ENCODE measurements around the gene KIR3DL2.
"Not testable (repeated sequence)": the region's sequence is repeated elsewhere in the genome, so short reads cannot be mapped to it uniquely, and the experiment has no call there.

Gene KIR3DL2

DNA sequence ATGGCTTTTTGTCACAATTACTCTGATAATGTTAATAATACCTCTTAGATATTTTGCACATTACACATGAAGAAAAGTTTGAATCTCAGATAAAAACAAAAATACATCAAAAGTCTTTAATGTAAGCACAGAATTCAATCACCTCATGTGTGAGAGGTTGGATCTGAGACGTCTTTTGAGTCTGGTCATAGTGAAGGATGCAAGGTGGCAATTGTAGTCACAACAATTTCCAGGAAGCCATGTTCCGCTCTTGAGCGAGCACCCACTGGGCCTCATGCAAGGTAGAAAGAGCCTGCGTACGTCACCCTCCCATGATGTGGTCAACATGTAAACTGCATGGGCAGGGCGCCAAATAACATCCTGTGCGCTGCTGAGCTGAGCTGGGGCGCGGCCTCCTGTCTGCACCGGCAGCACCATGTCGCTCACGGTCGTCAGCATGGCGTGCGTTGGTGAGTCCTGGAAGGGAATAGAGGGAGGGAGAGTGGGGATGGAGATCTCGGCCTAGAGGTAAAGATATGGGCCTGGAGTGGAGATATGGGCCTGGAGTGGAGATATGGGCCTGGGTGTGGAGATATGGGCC is at the start of gene KIR3DL2:
Gene KIR3DL2 (plus strand): TSS at position 383 of the 580 bp plus-strand sequence. CDS start 33 bp downstream, at position 416.
- not testable (repeated sequence) for H3K4me3 ChIP-seq (ENCODE audit: low read length in 2 of 2); H3K27me3 ChIP-seq (ENCODE audit: control insufficient read depth in 1 of 2, insufficient read depth in 2 of 2, low read length in 2 of 2); H3K27ac ChIP-seq (ENCODE audit: low read length); H3K9ac ChIP-seq (ENCODE audit: low read length in 2 of 2); H3K4me1 ChIP-seq (ENCODE audit: control insufficient read depth, insufficient read depth, low read length); H3K9me3 ChIP-seq (ENCODE audit: control insufficient read depth in 2 of 2, low read length in 2 of 2); H3K36me3 ChIP-seq (ENCODE audit: control insufficient read depth in 2 of 2, insufficient read depth in 2 of 2, low read length in 2 of 2)

DNA sequence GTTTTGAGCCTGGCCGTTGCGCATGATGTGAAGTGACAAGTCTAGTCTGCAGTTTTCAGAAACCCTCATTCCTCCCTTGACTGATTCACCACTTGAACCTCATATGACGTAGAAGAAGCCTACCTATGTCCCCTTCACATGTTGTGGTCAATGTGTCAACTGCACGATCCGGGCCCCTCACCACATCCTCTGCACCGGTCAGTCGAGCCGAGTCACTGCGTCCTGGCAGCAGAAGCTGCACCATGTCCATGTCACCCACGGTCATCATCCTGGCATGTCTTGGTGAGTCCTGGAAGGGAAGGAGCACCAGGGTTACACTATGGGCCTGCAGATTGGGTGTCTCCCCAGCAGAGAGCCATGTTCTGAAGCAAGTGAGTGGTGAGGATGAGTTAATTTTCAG is 46.8 kb upstream of the KIR3DL2 start, which contains the start of gene KIR2DL4:
Gene KIR2DL4 (plus strand): TSS at position 201 of the 400 bp plus-strand sequence. CDS start 42 bp downstream, at position 243.
- Histone ChIP-seq H3K9ac (ENCODE audit: low read length in 2 of 2) (no peak within 1 kb of the TSS), H3K4me1 (ENCODE audit: control insufficient read depth, insufficient read depth, low read length) (no peaks in the 10 kb centered on the region), H3K4me3 (ENCODE audit: low read length in 2 of 2) (no peak within 1 kb of the TSS), H3K27ac (ENCODE audit: low read length) (no peak within 1 kb of the TSS), H3K27me3 (ENCODE audit: control insufficient read depth in 1 of 2, insufficient read depth in 2 of 2, low read length in 2 of 2) (peaks cover 3 to 4% of the 10 kb centered on the region in 2 donors), H3K9me3 (ENCODE audit: control insufficient read depth in 2 of 2, low read length in 2 of 2) (peaks cover 0 to under 1% of the 10 kb centered on the region in 2 donors), H3K36me3 (ENCODE audit: control insufficient read depth in 2 of 2, insufficient read depth in 2 of 2, low read length in 2 of 2) (no peaks in the 10 kb centered on the region)

- no peak overlapping the region for H3K9ac ChIP-seq (ENCODE audit: low read length in 2 of 2)
- peaks cover 3 to 6% of the 10 kb centered on the region in 2 donors for H3K27me3 ChIP-seq (ENCODE audit: control insufficient read depth in 1 of 2, insufficient read depth in 2 of 2, low read length in 2 of 2)
- H3K9me3 ChIP-seq (ENCODE audit: control insufficient read depth in 2 of 2, low read length in 2 of 2): peaks cover 3 to 4% of the 10 kb centered on the region in 2 donors
- H3K4me1 ChIP-seq (ENCODE audit: control insufficient read depth, insufficient read depth, low read length): no peaks in the 10 kb centered on the region
- H3K27ac ChIP-seq (ENCODE audit: low read length): no peak overlapping the region
- no peaks in the 10 kb centered on the region for H3K36me3 ChIP-seq (ENCODE audit: control insufficient read depth in 2 of 2, insufficient read depth in 2 of 2, low read length in 2 of 2)
- no peak overlapping the region for H3K4me3 ChIP-seq (ENCODE audit: low read length in 2 of 2)
These were observed 46.1 kb upstream of the KIR3DL2 start for GRCh38 chr19:54804101-54804500.

- H3K27ac ChIP-seq (ENCODE audit: low read length): no peak overlapping the region
- H3K4me3 ChIP-seq (ENCODE audit: low read length in 2 of 2): no peak overlapping the region
- H3K36me3 ChIP-seq (ENCODE audit: control insufficient read depth in 2 of 2, insufficient read depth in 2 of 2, low read length in 2 of 2): no peaks in the 10 kb centered on the region
- H3K9ac ChIP-seq (ENCODE audit: low read length in 2 of 2): no peak overlapping the region
- no peaks in the 10 kb centered on the region for H3K4me1 ChIP-seq (ENCODE audit: control insufficient read depth, insufficient read depth, low read length)
- H3K27me3 ChIP-seq (ENCODE audit: control insufficient read depth in 1 of 2, insufficient read depth in 2 of 2, low read length in 2 of 2): peaks cover 3 to 6% of the 10 kb centered on the region in 2 donors
- H3K9me3 ChIP-seq (ENCODE audit: control insufficient read depth in 2 of 2, low read length in 2 of 2): peaks cover 3 to 7% of the 10 kb centered on the region in 2 donors
These were observed 45.7 kb upstream of the KIR3DL2 start for GRCh38 chr19:54804571-54804970.

GRCh38 chr19:54805665-54806515 is 44.4 kb upstream of the KIR3DL2 start:
- H3K36me3 ChIP-seq (ENCODE audit: control insufficient read depth in 2 of 2, insufficient read depth in 2 of 2, low read length in 2 of 2): no peaks in the 10 kb centered on the region
- no peak overlapping the region for H3K27ac ChIP-seq (ENCODE audit: low read length)
- peaks cover 3 to 6% of the 10 kb centered on the region in 2 donors for H3K27me3 ChIP-seq (ENCODE audit: control insufficient read depth in 1 of 2, insufficient read depth in 2 of 2, low read length in 2 of 2)
- H3K9ac ChIP-seq (ENCODE audit: low read length in 2 of 2): no peak overlapping the region
- H3K9me3 ChIP-seq (ENCODE audit: control insufficient read depth in 2 of 2, low read length in 2 of 2): peaks cover 3 to 7% of the 10 kb centered on the region in 2 donors
- no peaks in the 10 kb centered on the region for H3K4me1 ChIP-seq (ENCODE audit: control insufficient read depth, insufficient read depth, low read length)
- H3K4me3 ChIP-seq (ENCODE audit: low read length in 2 of 2): no peak overlapping the region

DNA sequence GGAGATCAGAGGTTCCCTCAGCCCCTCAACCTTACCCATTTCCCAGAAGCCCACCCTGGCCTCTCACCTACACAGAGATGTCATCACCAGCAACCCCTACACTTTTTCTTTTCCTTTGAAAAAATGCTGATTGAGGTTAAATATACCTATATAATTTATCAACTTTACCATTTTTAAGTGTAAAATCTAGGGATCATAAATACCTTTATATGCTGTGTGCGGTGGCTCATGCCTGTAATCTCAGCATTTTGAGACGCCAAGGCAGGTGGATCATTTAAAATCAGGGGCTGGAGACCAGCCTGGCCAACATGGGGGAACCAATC is 43.8 kb upstream of the KIR3DL2 start:
- Histone ChIP-seq H3K9ac (ENCODE audit: low read length in 2 of 2) (no peak overlapping the region), H3K4me1 (ENCODE audit: control insufficient read depth, insufficient read depth, low read length) (no peaks in the 10 kb centered on the region), H3K4me3 (ENCODE audit: low read length in 2 of 2) (no peak overlapping the region), H3K36me3 (ENCODE audit: control insufficient read depth in 2 of 2, insufficient read depth in 2 of 2, low read length in 2 of 2) (no peaks in the 10 kb centered on the region), H3K27me3 (ENCODE audit: control insufficient read depth in 1 of 2, insufficient read depth in 2 of 2, low read length in 2 of 2) (peaks cover 3 to 6% of the 10 kb centered on the region in 2 donors), H3K9me3 (ENCODE audit: control insufficient read depth in 2 of 2, low read length in 2 of 2) (peaks cover 3 to 8% of the 10 kb centered on the region in 2 donors), H3K27ac (ENCODE audit: low read length) (no peak overlapping the region)

GRCh38 chr19:54814571-54814970 is 35.7 kb upstream of the KIR3DL2 start:
- not testable (repeated sequence) for H3K27me3 ChIP-seq (ENCODE audit: control insufficient read depth in 1 of 2, insufficient read depth in 2 of 2, low read length in 2 of 2); H3K4me3 ChIP-seq (ENCODE audit: low read length in 2 of 2); H3K9me3 ChIP-seq (ENCODE audit: control insufficient read depth in 2 of 2, low read length in 2 of 2); H3K9ac ChIP-seq (ENCODE audit: low read length in 2 of 2); H3K27ac ChIP-seq (ENCODE audit: low read length); H3K36me3 ChIP-seq (ENCODE audit: control insufficient read depth in 2 of 2, insufficient read depth in 2 of 2, low read length in 2 of 2); H3K4me1 ChIP-seq (ENCODE audit: control insufficient read depth, insufficient read depth, low read length)

GRCh38 chr19:54816251-54816650 is 34.0 kb upstream of the KIR3DL2 start, which contains the start of gene KIR3DL1:
Gene KIR3DL1, plus strand, starts transcription at chr19:54816468.
- H3K27ac ChIP-seq (ENCODE audit: low read length); H3K4me1 ChIP-seq (ENCODE audit: control insufficient read depth, insufficient read depth, low read length); H3K36me3 ChIP-seq (ENCODE audit: control insufficient read depth in 2 of 2, insufficient read depth in 2 of 2, low read length in 2 of 2); H3K9ac ChIP-seq (ENCODE audit: low read length in 2 of 2); H3K27me3 ChIP-seq (ENCODE audit: control insufficient read depth in 1 of 2, insufficient read depth in 2 of 2, low read length in 2 of 2); H3K9me3 ChIP-seq (ENCODE audit: control insufficient read depth in 2 of 2, low read length in 2 of 2); H3K4me3 ChIP-seq (ENCODE audit: low read length in 2 of 2): not testable (repeated sequence)

GRCh38 chr19:54817670-54818536 is 32.3 kb upstream of the KIR3DL2 start:
- Histone ChIP-seq H3K27me3 (ENCODE audit: control insufficient read depth in 1 of 2, insufficient read depth in 2 of 2, low read length in 2 of 2) (no peaks in the 10 kb centered on the region), H3K36me3 (ENCODE audit: control insufficient read depth in 2 of 2, insufficient read depth in 2 of 2, low read length in 2 of 2) (no peaks in the 10 kb centered on the region), H3K9me3 (ENCODE audit: control insufficient read depth in 2 of 2, low read length in 2 of 2) (no peaks in the 10 kb centered on the region), H3K4me3 (ENCODE audit: low read length in 2 of 2) (no peak overlapping the region), H3K4me1 (ENCODE audit: control insufficient read depth, insufficient read depth, low read length) (no peaks in the 10 kb centered on the region), H3K9ac (ENCODE audit: low read length in 2 of 2) (no peak overlapping the region), H3K27ac (ENCODE audit: low read length) (no peak overlapping the region)

DNA sequence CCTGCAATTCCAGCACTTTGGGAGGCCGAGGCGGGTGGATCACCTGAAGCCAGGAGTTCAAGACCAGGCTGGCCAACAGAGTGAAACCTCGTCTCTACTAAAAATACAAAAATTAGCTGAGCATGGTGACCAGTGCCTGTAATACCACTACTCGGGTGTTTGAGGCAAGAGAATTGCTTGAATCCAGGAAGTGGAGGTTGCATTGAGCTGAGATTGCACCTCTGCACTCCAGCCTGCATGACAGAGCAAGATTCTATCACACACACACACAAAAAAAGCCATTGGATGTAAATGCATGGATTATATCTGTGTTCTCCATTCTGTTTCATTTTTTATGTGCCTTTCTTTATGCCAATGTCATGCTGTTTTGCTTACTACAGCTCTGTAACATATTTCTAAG is 25.8 kb upstream of the KIR3DL2 start:
- not testable (repeated sequence) for H3K27me3 ChIP-seq (ENCODE audit: control insufficient read depth in 1 of 2, insufficient read depth in 2 of 2, low read length in 2 of 2); H3K27ac ChIP-seq (ENCODE audit: low read length); H3K9me3 ChIP-seq (ENCODE audit: control insufficient read depth in 2 of 2, low read length in 2 of 2); H3K36me3 ChIP-seq (ENCODE audit: control insufficient read depth in 2 of 2, insufficient read depth in 2 of 2, low read length in 2 of 2); H3K4me1 ChIP-seq (ENCODE audit: control insufficient read depth, insufficient read depth, low read length); H3K4me3 ChIP-seq (ENCODE audit: low read length in 2 of 2); H3K9ac ChIP-seq (ENCODE audit: low read length in 2 of 2)

All from stomach smooth muscle (tissue), 2 donors.